ENCODE measurements around the gene SPIRE1.
"Not testable (repeated sequence)": the region's sequence is repeated elsewhere in the genome, so short reads cannot be mapped to it uniquely, and the experiment has no call there.

Gene SPIRE1

GRCh38 chr18:12645751-12646203 lies 12.1 kb downstream of the SPIRE1 start:
- no peak for DNase-seq (ENCODE audit: low read depth in 2 of 2)

GRCh38 chr18:12645254-12645653 lies 12.7 kb downstream of the SPIRE1 start:
- no peak for DNase-seq (ENCODE audit: low read depth in 2 of 2)

DNA sequence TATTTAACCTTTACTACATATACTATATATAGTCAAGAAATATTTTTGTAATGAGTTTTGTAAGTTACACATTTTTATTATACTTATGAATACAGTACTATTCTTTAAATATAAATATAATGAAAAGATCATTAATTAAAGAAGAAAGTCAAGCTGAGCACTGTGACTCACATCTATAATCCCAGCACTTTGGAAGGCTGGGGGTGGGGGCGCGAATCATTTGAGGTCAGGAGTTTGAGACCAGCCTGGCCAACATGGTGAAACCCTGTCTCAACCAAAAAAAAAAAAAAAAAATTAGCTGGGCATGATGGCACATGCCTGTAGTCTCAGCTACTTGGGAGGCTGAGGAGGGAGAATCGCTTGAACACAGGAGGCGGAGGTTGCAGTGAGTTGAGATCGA lies 14.2 kb downstream of the SPIRE1 start:
- DNase-seq (ENCODE audit: low read depth in 2 of 2): not testable (repeated sequence)

DNA sequence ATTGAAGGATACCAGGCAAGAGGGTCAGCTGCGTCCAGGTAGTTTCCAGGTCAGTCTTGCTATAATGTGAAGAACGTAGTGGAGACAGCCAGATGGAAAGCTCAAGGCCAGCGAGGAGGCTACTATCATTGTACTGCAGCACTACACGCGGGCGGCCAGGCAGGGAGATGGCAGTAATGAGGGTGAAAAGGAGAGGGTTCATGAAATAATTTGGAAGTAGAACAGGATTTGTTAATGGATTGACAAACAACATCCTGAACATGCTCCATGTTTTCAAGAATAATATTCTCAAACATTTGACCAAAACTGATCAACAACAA lies 17.1 kb downstream of the SPIRE1 start:
- DNase-seq (ENCODE audit: low read depth in 2 of 2): no peak

DNA sequence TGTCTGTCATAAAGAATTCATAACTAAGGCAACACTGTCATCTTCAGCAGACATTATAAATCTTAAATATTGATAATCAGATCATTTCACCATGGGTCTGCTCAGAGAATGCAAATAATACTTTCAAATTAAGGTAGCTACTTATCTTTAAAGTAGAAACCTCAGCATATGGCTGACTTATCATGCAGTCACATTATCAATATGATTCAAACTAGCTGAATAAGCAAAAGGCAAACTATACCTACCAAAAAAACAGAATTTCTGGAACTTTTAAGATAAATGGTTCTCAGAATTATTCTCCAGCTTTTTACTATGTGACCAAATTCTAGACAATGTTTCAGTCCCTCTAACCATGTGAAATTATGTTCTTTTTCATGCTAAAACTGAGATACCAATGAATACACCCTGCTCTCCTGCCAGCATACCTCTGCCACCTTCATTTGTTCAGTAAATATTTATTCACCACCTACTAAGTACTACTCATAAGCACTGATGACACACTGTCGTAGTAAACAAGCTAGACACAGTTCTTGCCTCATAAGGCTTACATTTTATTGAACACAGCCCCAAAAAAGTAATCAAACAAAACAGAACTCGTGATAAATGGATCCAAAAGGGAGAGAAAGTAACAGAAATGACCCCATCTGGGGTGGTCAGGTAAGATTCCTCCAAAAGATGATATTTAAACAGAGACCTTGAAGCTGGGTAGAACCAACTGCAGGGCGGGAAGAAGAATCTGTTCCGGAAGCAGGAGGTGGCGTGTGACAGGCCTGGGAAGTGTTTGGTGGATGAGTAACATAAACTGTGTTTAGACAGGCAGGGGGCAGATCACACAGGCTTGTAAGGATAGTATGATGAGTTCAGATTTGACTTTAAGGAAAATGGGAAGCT lies 17.7 kb downstream of the SPIRE1 start:
- no peak for DNase-seq (ENCODE audit: low read depth in 2 of 2)

GRCh38 chr18:12638644-12639124 lies 19.2 kb downstream of the SPIRE1 start:
- DNase-seq (ENCODE audit: low read depth in 2 of 2): no peak

GRCh38 chr18:12637901-12638643 lies 19.8 kb downstream of the SPIRE1 start:
- no peak for DNase-seq (ENCODE audit: low read depth in 2 of 2)

- DNase-seq (ENCODE audit: low read depth in 2 of 2): no peak
These were observed 20.5 kb downstream of the SPIRE1 start for GRCh38 chr18:12637393-12637792.

DNA sequence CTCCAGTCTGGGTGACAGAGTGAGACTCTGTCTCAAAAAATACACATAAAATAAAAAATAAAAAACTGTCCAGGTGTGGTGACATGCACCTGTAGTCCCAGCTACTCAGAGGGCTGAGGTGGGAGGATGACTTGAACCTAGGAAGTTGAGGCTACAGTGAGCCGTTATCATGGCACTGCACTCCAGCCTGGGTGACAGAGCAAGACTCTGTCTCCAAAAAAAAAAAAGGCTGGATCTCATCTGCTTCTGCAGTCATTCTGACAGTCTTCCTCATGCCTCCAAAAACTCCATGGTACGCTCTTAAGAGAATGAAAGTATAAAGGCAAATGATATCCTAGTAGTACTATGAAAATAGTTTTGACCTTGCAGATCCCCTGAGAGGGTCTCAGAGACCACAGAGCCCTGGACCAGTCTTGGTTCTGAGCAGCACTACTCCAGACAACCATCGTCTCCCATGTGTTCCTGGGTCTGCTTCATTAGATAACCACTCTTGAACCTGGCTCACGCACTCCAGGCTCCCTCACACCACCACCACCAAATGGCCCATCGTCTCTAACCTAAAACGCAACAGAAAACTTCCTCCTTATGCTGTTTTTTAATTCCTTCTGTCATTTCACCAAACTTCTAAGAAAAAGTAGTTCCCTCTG lies 26.0 kb downstream of the SPIRE1 start:
- no peak for DNase-seq (ENCODE audit: low read depth in 2 of 2)

DNA sequence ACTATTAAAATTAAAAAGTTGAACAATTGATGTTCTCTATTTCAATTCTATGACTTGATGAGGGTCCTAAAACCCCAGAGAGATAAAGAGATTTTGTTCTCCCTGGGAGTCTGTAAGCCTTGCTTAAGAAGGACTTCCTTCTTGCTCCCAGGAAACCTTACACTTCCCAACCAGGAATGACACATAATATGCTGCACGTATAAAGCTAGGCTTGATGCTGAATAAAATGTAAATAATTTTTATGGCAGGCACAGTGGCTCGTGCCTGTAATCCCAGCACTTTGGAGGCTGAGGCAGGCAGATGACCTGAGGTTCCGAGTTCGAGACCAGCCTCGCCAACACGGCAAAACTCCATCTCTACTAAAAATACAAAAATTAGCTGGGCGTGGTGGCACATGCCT lies 27.8 kb downstream of the SPIRE1 start:
- DNase-seq (ENCODE audit: low read depth in 2 of 2): no peak

DNA sequence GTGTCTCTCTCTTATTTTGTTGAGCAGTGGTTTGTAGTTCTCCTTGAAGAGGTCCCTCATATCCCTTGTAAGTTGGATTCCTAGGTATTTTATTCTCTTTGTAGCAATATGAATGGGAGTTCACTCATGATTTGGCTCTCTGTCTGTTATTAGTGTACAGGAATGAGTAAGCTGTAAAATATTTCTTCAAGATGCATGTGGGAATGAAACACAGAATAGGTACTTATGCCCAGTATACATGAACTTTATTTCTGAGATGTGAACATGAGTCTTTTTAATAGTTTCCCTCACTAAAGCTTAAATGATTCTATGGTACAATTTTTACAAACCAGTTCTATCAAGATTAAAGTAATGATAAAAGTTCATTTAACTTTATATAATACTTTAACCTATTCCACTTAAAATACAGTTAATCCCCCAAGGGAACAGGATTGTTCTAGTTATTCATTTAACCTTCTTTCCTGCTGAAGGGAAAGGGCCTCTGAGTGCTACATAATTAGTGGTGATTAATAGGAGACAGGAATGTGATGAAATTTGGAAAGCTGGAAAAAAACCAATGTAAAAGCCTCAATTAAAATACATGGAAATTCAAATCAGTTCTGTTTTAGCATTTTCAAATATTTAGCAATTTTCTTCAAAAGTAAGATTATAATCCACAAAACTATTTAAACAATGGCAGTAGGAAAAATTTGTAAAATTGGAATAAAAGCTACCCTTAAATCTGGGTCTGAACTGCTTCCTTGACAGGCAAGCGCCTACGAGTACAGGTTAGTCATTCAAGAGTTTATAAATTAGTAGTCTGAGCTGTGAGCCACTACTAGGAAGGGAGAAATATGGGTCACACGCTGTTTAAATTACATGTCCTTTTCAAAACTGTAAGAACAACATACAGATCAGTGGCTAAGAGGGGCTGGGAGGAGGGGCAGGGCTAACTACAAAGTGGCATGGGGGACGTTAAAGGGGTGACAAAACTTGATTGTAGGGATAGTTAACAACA lies 28.9 kb downstream of the SPIRE1 start:
- DNase-seq (ENCODE audit: low read depth in 2 of 2): no peak

- not testable (repeated sequence) for DNase-seq (ENCODE audit: low read depth in 2 of 2)
These were observed 30.7 kb downstream of the SPIRE1 start for GRCh38 chr18:12627199-12627598.

DNA sequence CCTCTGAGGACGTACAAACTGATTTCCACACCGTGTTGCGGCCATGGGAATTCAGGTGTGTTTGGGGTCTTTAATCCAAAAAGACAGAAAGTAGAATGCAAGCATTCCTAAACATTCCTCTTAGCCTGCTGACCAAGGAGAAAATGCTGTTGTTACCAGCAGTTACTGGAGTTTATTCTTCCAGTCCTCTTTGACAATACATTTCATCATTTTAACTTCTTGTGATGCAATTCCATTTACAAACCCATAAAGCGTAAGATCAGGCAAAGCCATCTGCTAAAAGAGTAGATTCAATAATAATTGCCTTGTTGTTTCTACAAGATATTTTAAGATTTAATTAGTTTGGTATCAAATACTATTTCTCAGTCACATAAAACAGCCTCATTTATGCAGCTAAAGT lies 32.7 kb downstream of the SPIRE1 start:
- DNase-seq (ENCODE audit: low read depth in 2 of 2): no peak

DNA sequence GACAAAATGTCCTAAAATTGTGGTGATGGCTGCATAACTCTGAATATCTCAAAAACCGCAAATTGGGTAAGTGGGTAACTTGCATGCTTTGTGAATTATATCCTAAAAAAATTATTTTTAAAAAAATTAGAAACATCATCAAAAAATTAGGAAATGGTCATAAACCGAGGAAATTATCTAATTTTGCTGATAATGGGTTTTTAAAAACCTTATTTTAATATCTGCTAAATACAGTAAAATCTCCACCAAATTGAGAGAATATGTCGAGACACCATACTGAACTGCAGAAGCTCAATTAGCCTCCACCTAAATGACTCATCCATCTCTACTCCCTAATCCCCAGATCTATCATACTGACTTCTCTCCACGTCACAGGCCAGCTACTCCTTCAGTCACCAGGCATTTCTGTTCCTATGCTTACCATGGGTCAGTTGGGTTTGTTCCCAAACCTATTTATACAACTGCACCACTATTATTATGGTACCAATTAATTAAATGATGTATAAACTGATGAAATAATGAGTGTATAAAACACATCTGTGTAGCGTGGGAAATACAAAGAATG lies 36.1 kb downstream of the SPIRE1 start:
- DNase-seq (ENCODE audit: low read depth in 2 of 2): no peak

DNA sequence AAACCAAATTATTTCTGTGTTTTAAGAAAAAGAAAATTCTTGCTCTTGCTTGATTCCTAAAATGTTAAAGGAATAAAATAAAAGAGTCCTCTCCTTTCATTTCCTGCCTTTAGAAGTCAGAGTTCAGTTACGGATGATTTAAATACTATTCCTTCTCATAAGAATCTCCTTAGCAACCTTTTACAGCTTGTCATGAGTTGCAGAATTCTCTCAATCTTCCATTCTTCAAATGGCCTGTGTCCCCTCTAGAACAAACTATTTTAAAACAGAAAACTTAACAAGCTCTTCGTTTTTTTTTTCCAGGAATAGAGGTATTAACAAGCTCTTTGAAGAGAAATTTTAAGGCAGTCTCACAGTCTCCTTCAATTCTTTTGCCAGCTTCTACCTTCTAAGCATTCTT lies 42.2 kb downstream of the SPIRE1 start:
- DNase-seq (ENCODE audit: low read depth in 2 of 2): no peak

GRCh38 chr18:12608301-12608700 lies 49.6 kb downstream of the SPIRE1 start:
- DNase-seq (ENCODE audit: low read depth in 2 of 2): no peak

- DNase-seq (ENCODE audit: low read depth in 2 of 2): no peak
These were observed 51.2 kb downstream of the SPIRE1 start for GRCh38 chr18:12606592-12607315.

DNA sequence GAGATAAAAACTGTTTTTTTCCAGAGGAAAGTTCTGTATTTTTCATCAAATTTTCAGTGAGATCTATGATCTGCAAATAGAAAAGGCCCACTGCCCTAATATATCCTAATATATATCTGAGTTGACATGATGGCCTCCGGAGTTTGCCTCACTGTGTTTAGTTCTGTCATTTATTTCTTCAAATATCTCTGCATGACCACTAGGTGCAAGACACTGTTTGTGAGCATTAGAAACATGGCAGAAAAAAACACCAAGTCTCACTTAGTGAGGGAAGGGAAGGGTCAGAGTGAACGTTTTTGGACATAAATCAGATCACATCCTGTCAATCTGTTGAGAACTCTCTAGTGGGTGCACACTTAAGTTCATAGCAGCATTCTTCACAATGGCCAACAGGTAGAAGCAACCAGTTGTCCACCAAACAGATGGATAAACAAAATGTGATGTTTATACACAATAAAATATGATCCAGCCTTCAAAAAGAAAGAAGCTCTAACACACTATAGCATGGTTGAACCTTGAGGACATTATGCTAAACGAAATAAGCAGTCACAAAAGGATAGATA lies 53.4 kb downstream of the SPIRE1 start:
- DNase-seq (ENCODE audit: low read depth in 2 of 2): no peak

DNA sequence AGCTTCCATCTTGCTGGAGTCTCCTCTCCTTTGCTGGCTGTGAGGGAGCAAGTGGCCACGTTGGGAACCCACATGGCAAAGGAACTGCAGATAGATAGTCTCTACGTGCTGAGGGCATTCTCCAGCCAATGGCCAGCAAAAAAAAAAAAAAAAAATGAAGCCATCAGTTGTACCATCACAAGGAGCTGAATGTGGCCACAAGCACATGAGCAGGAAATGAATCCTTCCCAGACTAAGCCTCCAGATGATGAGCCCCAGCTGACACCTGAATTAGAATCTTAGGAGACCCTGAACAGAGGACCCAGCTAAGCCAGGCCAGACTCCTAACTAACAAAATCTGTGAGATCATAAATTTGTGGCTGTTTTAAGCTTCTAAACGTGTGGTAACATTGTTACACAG lies 57.9 kb downstream of the SPIRE1 start:
- no peak for DNase-seq (ENCODE audit: low read depth in 2 of 2)

- DNase-seq (ENCODE audit: low read depth in 2 of 2): no peak
These were observed 58.4 kb downstream of the SPIRE1 start for GRCh38 chr18:12599543-12599942.

Data from stimulated activated CD4-positive, alpha-beta T cell treated with anti-CD3 and anti-CD28 coated beads, Interleukin-15, amount 100 ng/mL, for 48 hours (primary cell).